Spleen (tissue), 11 donors: Measurements from ENCODE around the gene FRRS1. TPM values are rescaled to one million over a fixed set of nuclear protein-coding genes. Genes with fewer than 3 reads are reported as not detected.
A peak's percentile ranks its signal among the peaks of the same experiment; 100 is the strongest.

Experiments used
- DNase-seq: peaks from one replicate; pipeline ENCODE4 v3.0.0-alpha.2; 2020
- H3K27ac ChIP-seq, 8 donors: fragments of 200-600 bp; sonication (generic) in 7 of 8; 1 replicate in 4 of 8; 2 replicates in 4 of 8; pipeline versions ENCODE4 v1.5.0 to v1.8.0; 2016 to 2021; ENCODE audit warnings: inconsistent platforms in 4 of 8, mild to moderate bottlenecking in 4 of 8, moderate library complexity in 1 of 8
- H3K27me3 ChIP-seq, 7 donors: fragments of 200-600 bp; sonication (generic) in 6 of 7; replicated peaks in 1 of 7; 1 replicate in 4 of 7; 2 replicates in 3 of 7; pipeline versions ENCODE4 v1.5.0 to v1.8.0; 2016 to 2021; ENCODE audit warnings: inconsistent platforms in 3 of 7, mild to moderate bottlenecking in 1 of 7
- H3K36me3 ChIP-seq, 6 donors: fragments of 200-600 bp; sonication (generic) in 5 of 6; 1 replicate in 4 of 6; 2 replicates in 2 of 6; pipeline versions ENCODE4 v1.5.0 to v1.8.0; 2016 to 2021; ENCODE audit warnings: inconsistent platforms in 2 of 6
- H3K4me1 ChIP-seq, 6 donors: fragments of 200-600 bp; sonication (generic) in 5 of 6; 1 replicate in 3 of 6; 2 replicates in 3 of 6; pipeline versions ENCODE4 v1.5.0 to v1.8.0; 2016 to 2021; ENCODE audit warnings: inconsistent platforms in 3 of 6
- H3K4me3 ChIP-seq, 8 donors: fragments of 200-600 bp; sonication (generic) in 7 of 8; 1 replicate in 4 of 8; 2 replicates in 4 of 8; pipeline versions ENCODE4 v1.5.0 to v1.8.0; 2016 to 2021; ENCODE audit warnings: inconsistent platforms in 4 of 8, mild to moderate bottlenecking in 4 of 8, moderate library complexity in 2 of 8
- H3K9me3 ChIP-seq, 8 donors: fragments of 200-600 bp; sonication (generic) in 7 of 8; 1 replicate in 4 of 8; 2 replicates in 4 of 8; pipeline versions ENCODE4 v1.5.0 to v1.8.0; 2016 to 2021; ENCODE audit warnings: inconsistent platforms in 4 of 8
- CTCF ChIP-seq, 11 experiments: fragments of 200-600 bp in 7 of 11; fragments of 450-650 bp in 4 of 11; sonication (generic) in 4 of 11; IDR thresholded peaks in 8 of 11; conservative IDR thresholded peaks in 3 of 11; 1 replicate in 7 of 11; 2 replicates in 4 of 11; pipeline versions ENCODE4 v1.4.0 to v1.8.0; 2016 to 2021; ENCODE audit warnings: antibody characterized with exemption in 11 of 11, inconsistent platforms in 4 of 11, mild to moderate bottlenecking in 1 of 11
- POLR2A ChIP-seq, 3 donors: fragments of 450-650 bp; IDR thresholded peaks; one replicate each; pipeline ENCODE4 v1.5.1; 2017; ENCODE audit warnings: antibody characterized with exemption in 3 of 3, mild to moderate bottlenecking in 1 of 3
- POLR2AphosphoS5 ChIP-seq, 3 donors: sonication (generic); formaldehyde crosslinking; IDR thresholded peaks; one replicate each; pipeline ENCODE4 v1.5.1; 2017; ENCODE audit warnings: antibody characterized with exemption in 3 of 3
- WGBS, 5 donors: extraction: QIAGEN DNeasy Blood & Tissue Kit in 3 of 5; methylation state at CpG; one replicate each; pipeline versions ENCODE4 v1.1.5 to v1.1.7; 2013 to 2018; 5-methylcytosine and 5-hydroxymethylcytosine counted together
- intact Hi-C: fragments of 100-400 bp; cut with DNase I; formaldehyde crosslinking; loops from one replicate; pipeline ENCODE4 v1.15.0; 2023; ENCODE audit warnings: low total_unique reads
- polyA plus RNA-seq, 3 donors: library from polyadenylated mRNA; stranded (reverse); fragments of 200-250 nt; gene quantifications; one replicate each; pipeline ENCODE4 v1.2.1, GENCODE V29; 2013
- total RNA-seq, 7 donors: library from RNA; depleted of rRNA in 3 of 7; stranded (reverse); fragments of >200 nt in 3 of 7; fragmentation: NEBNext Ultra II Directional in 4 of 7; extraction: Animal tissue kit (Norgen Biotek cat#: 25700) in 4 of 7; gene quantifications; one replicate each; pipeline versions ENCODE4 v1.1.0 to v1.2.1, GENCODE V29; 2016 to 2021
- donor health status: healthy with polysubstance abuse.
- donor health status: DM: no; HTN: no; CAD: no; lungs with moderate emphysema.
- donor health status: DM: no; HTN: no; CAD: no.
- donor health status: Bipolar disorder and iron deficiency.
- donor health status: healthy.
- donor health status: DM: no; HTN: no; CAD: no.
- donor health status: DM: yes; HTN: yes; CAD: no.

FRRS1 gene
- total and polyA plus RNA-seq, 10 donors: 0.13 to 7.3 (median 4.4) TPM

- intact Hi-C loops: loop anchor here (5.0 kb wide), 1 partner anchor 525 kb away; no protein-coding TSS in a partner anchor
- Histone ChIP-seq H3K27ac (no peak overlapping the region), H3K27me3 (no peaks in the 10 kb centered on the region), H3K4me3 (no peak overlapping the region), H3K4me1 (peaks cover 0 to 11% (median 6%) of the 10 kb centered on the region in 6 donors), H3K9me3 (no peaks in the 10 kb centered on the region), H3K36me3 (peaks cover 0 to 33% (median 0%) of the 10 kb centered on the region in 6 donors)
- peak; percentile 77 for DNase-seq
- TF ChIP-seq CTCF (IDR thresholded peaks at IDR 0.05 in 8 of 11, conservative IDR thresholded peaks at IDR 0.05 in 3 of 11) (peak; percentile 44 to 84 (median 75)), POLR2AphosphoS5 (IDR thresholded peaks at IDR 0.05) (no peak), POLR2A (IDR thresholded peaks at IDR 0.05) (no peak)
- WGBS, 5 donors: 24 to 29% (median 25%) methylated on average over 4 of the region's 4 CpGs
Observed at GRCh38 chr1:99707535-99708142, 58.8 kb downstream of the FRRS1 start.

DNA sequence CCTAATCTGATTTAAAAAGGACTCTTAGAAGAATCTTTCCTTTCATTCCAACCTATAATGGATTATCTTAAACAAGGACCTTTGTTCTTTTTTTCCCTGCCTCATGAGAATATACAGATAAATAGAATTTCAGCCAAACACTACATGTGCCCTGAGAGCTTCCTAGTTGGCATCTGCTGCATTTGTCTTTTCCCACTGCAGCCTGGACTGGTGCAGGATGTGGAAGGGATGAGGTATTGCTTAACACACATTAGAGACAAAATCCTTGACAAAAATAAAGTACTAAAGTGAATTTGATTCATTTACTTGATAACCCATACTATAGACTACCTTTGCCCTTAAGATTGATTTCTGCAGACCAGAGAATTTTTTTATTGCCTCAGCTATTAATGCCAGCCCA, 61.0 kb downstream of the FRRS1 start:
- Histone ChIP-seq H3K4me3 (no peak overlapping the region), H3K9me3 (no peaks in the 10 kb centered on the region), H3K27ac (peak overlapping the region in 1 of 8 donors; percentile 1), H3K4me1 (peaks cover 0 to 11% (median 6%) of the 10 kb centered on the region in 6 donors), H3K27me3 (no peaks in the 10 kb centered on the region), H3K36me3 (peaks cover 0 to 19% (median 0%) of the 10 kb centered on the region in 6 donors)
- intact Hi-C loops: loop anchor here (5.0 kb wide), 1 partner anchor 523 kb away; no protein-coding TSS in a partner anchor
- no peak for TF ChIP-seq CTCF (IDR thresholded peaks at IDR 0.05 in 8 of 11, conservative IDR thresholded peaks at IDR 0.05 in 3 of 11)
- TF ChIP-seq POLR2A (IDR thresholded peaks at IDR 0.05): no peak
- no peak for TF ChIP-seq POLR2AphosphoS5 (IDR thresholded peaks at IDR 0.05)
- no peak for DNase-seq

DNA sequence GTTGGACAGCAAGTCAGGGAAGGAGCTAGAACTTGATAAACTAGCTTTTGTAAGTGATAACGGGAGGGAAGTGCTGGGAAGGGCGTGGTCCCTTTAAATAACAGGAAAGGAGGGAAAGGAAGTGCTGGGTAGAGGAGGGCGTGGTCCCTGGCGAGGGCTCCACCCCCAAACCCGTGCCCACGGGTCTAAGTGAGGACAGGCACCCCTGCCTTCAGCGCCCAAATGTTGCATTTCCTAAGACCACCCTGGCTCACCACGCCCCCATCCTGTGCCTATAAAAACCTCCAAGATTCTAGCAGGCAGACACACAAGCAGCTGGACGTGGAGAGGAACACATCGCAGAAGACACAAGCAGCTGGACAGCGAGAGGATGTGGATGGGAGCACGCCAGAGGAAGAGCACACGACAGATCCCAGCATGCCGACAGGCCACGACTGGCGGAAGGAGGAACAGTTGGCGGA, 62.0 kb downstream of the FRRS1 start:
- Histone ChIP-seq H3K4me1 (peaks cover 0 to 11% (median 6%) of the 10 kb centered on the region in 6 donors), H3K27me3 (no peaks in the 10 kb centered on the region), H3K9me3 (no peaks in the 10 kb centered on the region), H3K27ac (peak overlapping the region in 1 of 8 donors; percentile 1), H3K4me3 (no peak overlapping the region), H3K36me3 (peaks cover 0 to 9% (median 0%) of the 10 kb centered on the region in 6 donors)
- intact Hi-C loops: no loop called here
- WGBS, 5 donors: 68 to 83% (median 72%) methylated on average over 16 to 17 of the region's 17 CpGs
- DNase-seq: no peak
- no peak for TF ChIP-seq CTCF (IDR thresholded peaks at IDR 0.05 in 8 of 11, conservative IDR thresholded peaks at IDR 0.05 in 3 of 11)
- no peak for TF ChIP-seq POLR2A (IDR thresholded peaks at IDR 0.05)
- TF ChIP-seq POLR2AphosphoS5 (IDR thresholded peaks at IDR 0.05): no peak

- H3K27ac ChIP-seq: no peak overlapping the region
- H3K36me3 ChIP-seq: no peaks in the 10 kb centered on the region
- H3K27me3 ChIP-seq: no peaks in the 10 kb centered on the region
- TF ChIP-seq CTCF (IDR thresholded peaks at IDR 0.05 in 8 of 11, conservative IDR thresholded peaks at IDR 0.05 in 3 of 11): no peak
- no peak for TF ChIP-seq POLR2AphosphoS5 (IDR thresholded peaks at IDR 0.05)
- no peak for TF ChIP-seq POLR2A (IDR thresholded peaks at IDR 0.05)
- H3K4me3 ChIP-seq: no peak overlapping the region
- H3K4me1 ChIP-seq: peaks cover 0 to 12% (median 5%) of the 10 kb centered on the region in 6 donors
- H3K9me3 ChIP-seq: no peaks in the 10 kb centered on the region
- DNase-seq: no peak
- intact Hi-C loops: no loop called here
Observed at GRCh38 chr1:99702221-99702620, 64.2 kb downstream of the FRRS1 start.
